ENCODE measurements around the gene C10orf53.

C10orf53 gene

DNA sequence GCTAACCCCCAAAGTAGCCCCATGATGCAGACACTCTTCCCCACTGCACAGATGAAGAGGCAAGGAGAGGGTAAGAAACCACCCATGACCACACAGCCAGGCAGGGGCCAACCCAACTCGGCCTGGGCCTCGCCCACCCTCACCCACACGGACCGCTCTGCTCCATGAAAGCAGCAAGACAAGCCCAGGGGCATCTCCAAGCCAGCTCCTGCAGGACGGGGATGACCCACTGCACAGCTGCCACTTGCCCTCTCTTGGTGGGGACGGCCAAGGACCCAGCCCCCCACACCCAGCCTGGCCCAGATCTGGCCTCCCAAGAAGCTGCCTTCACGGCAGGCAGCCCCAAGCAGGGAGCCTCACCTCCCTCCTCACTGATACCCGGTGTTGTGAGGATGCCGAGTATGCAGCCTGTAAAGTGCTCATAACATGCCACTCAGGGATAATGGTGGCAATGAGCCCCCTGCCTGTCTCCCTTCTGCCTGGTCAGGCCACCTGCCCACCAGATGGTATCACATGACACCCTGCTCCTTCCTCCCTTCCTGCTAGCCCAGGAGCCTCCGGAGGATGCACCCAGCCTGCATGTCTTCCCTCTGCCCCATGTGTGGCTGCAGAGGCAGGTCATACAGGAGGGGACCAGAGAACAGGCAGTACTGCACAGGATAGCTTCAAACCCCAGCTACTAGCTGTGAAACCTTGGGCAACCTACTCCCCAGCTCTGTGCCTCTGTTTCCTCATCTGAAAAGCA is 59.3 kb downstream of the C10orf53 start:
- no peak for DNase-seq

DNA sequence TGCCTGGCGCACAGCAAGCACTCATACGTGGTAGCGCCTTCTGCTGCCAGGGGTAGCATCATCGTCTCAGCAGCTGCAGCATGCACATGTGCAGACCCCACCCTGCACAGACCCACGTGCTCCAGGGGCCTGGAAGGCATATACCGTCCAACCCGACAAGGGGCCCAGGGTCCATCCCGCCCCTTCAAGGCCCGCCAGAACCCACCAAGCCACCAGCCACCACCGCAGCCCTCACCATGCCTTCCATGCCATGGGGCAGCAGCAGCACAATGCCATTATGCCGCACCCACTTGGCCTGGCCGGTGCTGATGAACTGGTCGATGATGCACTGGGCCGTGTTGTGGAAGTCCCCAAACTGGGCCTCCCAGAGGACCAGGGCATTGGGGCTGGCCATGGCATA is 60.0 kb downstream of the C10orf53 start:
- DNase-seq: no peak

DNA sequence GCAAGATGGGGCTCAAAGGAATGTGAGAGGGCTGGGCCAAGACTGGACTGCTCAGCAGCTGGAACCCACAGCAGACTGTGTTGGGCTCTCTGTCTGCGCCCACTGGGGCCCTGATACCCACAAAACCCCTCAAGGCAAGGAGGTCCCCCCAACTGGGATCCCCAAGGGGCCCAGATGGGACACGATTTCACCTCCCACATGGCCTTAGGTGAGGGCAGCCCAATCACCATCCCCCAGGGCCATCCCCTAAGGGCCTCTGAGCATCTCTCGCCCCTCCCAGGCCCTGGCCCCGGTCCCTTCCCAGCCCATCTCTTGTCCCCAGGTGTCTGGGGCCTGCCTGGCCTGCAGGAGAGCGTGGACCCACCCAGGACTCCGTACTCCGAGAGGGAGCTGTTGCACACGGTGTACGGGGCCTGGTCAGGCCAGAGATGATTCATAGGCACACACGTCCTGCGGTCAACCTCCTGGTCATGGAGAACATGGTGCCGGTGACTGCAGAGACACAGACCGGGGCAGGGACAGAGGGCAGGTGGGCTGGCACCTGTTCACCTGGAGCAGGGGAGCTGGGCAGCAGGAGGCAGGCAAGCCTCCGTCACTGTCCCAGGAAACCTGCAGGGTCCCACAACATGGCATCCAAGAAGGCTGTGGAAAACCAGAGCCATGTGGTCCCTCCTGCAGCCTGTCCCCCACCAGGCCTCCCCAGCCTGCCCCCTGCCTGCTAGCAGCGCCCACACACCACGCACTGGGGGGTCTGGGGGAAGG is 61.1 kb downstream of the C10orf53 start:
- no peak for DNase-seq

DNA sequence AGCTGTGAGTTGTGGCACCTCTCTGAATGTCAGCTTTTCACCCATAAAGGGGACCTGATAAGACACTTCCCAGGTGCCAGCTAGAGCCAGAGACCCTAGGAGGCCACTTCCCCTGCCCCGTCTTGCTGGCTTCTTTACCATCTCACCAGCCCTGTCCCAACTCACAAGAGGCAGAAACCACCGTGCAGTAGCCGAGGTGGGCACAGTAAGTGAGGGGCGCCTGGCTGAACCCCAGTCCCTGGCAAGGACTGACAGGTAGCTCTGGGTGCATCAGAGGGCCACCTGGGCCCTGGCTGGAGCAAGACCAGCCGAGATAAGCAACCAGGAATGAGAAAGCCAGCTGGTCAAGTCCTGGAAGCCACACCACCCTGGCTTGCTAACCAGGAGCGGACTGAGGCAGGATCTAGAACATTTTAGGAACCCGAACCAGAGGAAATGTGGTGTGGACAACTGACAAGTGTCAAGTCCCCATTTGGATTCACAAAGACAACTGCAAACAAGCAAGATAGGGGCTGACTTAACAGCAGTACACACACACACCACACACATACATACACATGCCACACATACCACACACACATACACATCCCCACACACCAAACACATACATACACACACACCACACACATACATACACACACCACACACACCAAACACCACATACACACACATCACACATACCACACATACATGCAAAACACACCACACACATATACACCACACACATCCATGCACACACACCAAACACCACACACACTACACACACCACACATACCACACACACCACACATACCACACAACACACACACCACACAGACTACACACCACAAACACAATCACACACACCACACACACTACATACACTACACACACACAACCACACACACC is 61.9 kb downstream of the C10orf53 start:
- no peak for DNase-seq

DNA sequence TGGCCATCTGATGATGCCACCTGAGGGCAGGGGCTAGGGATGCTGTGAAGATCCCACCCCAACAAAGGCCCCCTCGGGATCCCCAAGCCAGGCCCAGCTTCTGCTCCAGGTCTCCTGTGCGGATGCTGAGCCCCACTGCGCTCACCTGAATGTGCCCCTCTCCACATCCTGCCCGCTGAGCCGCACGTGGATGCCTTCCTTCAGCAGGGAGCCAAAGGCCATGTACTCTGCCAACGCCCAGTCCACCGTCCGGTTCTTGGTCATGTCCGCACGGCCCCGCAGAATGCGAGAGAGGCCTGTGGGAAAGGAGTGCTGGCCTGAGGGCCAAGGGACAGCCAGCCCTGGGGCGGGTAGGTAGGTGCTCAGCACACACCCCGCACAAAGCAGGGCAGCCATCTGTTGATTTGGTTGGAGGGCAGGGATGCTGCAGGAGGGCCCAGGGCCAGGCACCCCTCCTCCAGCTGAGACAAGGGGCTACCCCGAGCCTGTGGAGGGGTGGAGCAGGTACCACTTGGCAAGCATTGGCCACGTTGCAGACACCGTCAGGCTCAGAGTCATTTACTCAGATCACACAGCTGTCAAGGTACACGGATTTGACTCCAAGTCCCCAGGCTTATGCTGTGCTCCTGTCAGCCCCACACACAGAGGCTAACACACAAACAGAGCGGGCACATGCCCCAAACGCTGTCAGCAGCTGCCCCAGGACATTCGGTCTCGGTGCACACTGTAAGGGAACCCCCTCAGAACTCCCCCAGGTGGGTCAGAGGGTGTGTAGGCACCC is 63.4 kb downstream of the C10orf53 start:
- DNase-seq: no peak

DNA sequence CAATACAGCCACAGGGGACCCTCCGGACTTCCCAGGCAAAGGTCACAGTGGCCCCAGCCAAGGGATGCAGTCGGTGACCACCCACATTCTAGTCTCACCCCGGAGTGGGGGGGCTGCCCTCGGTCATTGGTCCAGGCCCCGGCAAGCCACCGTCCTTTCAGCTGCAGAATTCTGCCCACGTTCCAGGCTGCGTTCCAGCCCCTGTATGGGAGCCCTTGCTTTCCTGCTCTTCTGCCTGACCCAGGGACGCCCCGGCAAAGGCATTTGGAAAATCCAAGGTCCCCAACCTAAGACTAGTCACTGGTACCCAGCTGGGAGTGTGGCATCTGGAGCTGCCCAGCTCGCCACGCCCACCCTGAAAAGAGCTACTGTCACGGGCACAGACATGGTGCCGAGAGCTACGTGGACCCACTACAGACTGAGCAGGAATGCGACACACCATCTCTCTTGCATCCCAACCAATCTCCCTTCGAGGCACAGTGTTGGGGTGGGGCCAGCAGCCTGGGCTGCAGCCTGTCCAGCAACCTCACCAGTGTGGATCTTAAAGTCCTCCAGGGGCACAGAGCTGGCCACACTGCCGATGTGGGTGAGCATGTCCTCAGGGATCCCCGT is 64.1 kb downstream of the C10orf53 start:
- no peak for DNase-seq

DNA sequence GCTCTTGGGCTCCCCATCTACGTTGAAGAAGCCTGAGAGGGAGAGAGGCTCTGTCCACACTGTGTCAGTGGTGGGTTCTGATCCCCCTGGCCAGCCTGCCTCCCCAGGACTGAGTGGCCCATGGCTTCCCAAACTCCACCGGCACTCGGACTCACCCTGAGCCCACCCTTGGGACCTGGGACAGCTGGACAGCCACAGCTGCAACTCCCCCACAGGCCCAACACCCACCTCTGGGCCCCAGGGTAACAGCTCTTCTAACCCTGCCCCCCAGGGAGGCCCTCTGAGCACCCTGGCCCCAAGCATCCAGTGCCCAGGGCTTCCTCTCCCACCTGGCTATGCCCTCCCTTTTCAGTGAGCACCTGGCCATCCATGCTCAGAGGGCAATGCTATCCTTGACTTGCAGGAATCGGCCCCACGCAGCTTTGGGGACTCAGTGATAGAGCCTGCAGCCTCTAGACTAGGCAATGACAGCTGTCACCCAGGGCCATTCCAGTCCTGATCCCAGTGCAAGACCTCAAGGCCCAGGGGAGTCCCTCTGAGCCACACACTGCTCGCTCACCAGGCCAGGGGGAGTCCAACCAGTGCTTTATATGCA is 64.7 kb downstream of the C10orf53 start:
- no peak for DNase-seq

DNA sequence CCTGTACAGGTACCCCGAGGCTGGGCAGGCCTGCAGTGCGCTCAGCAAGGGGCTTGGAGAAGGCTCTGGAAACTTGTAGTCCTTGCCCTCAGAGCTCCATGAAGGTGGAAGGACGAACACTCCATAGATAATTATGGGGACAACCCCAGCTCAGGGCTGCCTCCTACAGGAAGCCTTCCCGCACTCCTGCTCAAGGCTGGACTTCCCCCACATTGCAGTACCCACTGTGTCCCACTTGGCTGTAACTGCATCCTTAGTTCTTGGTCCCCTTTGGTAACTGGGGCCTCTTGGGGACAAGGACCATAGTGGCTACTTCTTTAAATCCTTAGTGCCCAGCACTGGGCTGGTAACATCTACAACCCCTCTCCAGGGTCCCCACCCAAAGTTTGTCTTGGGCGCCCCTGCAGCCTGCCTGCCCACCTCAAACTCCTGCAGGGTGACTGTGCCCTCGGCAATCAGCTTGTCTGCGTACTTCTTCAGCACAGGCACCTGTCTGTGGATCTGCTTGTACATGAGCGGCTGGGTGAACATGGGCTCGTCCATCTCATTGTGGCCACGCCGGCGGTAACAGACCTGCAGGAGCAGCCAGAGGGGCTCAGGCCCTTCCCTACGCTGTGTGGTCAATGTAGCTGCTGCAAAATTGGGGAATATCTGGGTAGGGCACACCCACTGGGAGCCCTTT is 65.6 kb downstream of the C10orf53 start:
- no peak for DNase-seq

DNA sequence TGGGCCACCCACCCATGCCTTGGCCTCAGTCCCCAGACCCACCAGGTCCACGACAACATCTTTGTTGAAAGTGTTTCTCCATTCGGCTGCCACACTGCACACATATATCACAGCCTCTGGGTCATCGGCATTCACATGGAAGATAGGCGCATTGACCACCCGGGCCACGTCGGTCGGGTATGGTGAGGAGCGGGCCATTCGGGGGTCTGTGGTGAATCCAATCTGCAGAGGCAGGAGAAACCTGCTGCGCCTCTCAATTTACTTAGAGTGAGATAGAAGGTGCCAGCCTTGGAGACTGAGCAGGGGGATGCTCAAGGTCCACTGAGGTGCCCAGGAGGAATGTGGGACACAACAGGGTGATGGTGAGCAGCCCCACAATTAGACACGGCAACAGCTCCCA is 66.3 kb downstream of the C10orf53 start:
- no peak for DNase-seq

DNA sequence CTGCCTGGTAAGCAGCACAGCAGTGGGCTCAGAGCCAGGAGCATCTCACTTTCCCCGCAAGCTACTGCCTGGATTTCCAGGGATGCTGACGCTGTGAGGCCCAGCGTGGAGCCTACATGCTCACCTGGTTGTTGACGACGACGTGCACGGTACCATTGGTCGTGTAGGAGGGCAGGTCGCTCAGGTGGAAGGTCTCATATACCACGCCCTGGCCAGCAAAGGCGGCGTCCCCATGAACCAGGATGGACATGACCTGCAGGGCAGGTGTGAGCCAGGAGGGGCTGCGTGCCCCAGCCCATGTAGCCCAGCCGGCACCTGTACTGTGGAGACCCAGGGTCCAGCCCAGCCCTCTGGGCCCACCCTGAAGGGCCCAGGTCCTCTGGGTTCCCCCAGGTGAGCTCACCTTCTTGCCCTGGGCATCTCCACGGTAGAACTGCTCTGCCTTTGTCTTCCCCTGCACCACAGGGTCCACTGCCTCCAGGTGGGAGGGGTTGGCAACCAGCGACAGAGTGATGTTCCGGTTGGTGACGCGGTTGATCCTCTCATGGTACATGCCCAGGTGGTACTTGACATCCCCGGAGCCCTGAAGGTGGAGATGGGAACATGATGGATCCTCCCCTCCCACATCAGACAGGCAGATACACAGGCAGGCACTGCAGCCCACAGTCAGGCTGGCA is 67.3 kb downstream of the C10orf53 start:
- DNase-seq: no peak

Measured in inflammatory macrophage treated with lipopolysaccharide for 4 hours (primary cell).